Glomerular endothelial cell (primary cell): ENCODE measurements around the gene HK1. TPM values are rescaled to one million over a fixed set of nuclear protein-coding genes. Genes with fewer than 3 reads are reported as not detected.
A peak's percentile ranks its signal among the peaks of the same experiment; 100 is the strongest.
"Not testable (repeated sequence)": the region's sequence is repeated elsewhere in the genome, so short reads cannot be mapped to it uniquely, and the experiment has no call there.

ENCODE experiments used
- DNase-seq: peaks from one replicate; pipeline ENCODE4 v3.0.0-alpha.2; 2011; ENCODE audit warnings: low read depth, low spot score; ENCODE audit errors: extremely low read depth
- total RNA-seq: library from RNA; depleted of rRNA; stranded (reverse); fragments of >200 nt; gene quantifications from 2 replicates; pipeline ENCODE4 v1.2.3, GENCODE V29; 2015

Gene HK1
- total RNA-seq, 1 donor from 2014 or later = 125 TPM

- no peak for DNase-seq
Observed at GRCh38 chr10:69438536-69439349, 160.4 kb downstream of the HK1 start.

GRCh38 chr10:69439350-69439739 is 161.0 kb downstream of the HK1 start:
- no peak for DNase-seq

- DNase-seq = no peak
Observed at GRCh38 chr10:69439813-69440506, 161.7 kb downstream of the HK1 start.

- DNase-seq = no peak
Observed at GRCh38 chr10:69443354-69443753, 165.1 kb downstream of the HK1 start.

- no peak for DNase-seq
Observed at GRCh38 chr10:69445041-69445440, 166.7 kb downstream of the HK1 start.

GRCh38 chr10:69446229-69446628 is 167.9 kb downstream of the HK1 start:
- no peak for DNase-seq

GRCh38 chr10:69446650-69447151 is 168.4 kb downstream of the HK1 start:
- peak; percentile 85 for DNase-seq

GRCh38 chr10:69449841-69450240 is 171.5 kb downstream of the HK1 start:
- peak; percentile 57 for DNase-seq

- DNase-seq = not testable (repeated sequence)
Observed at GRCh38 chr10:69450395-69450794, 172.1 kb downstream of the HK1 start.

GRCh38 chr10:69451209-69451783 is 173.0 kb downstream of the HK1 start, which contains the start of gene TSPAN15:
TSS of gene TSPAN15 (plus strand) at chr10:69451465. CDS start at chr10:69451595, 130 bp downstream.
- no peak for DNase-seq

Other genes starting within 250 kb of the HK1 start
- gene SRGN, start 190.4 kb upstream of the HK1 start, total RNA-seq = 380 and 694 TPM in 2 replicates
- 43.9 and 55.7 TPM in 2 replicates for gene VPS26A, start 154.3 kb upstream of the HK1 start, total RNA-seq
- gene SUPV3L1, start 98.3 kb upstream of the HK1 start, total RNA-seq = 19.8 and 23.7 TPM in 2 replicates
- gene HKDC1, start 58.2 kb upstream of the HK1 start, total RNA-seq = 0.58 and 5.7 TPM in 2 replicates
- 0.58 TPM in 1 of 2 replicates, not detected in the other for gene TACR2, start 138.4 kb downstream of the HK1 start, total RNA-seq
- 189 and 426 TPM in 2 replicates for gene TSPAN15, start 173.0 kb downstream of the HK1 start, total RNA-seq